ENCODE measurements around the gene MRPL49. TPM values are rescaled to one million over a fixed set of nuclear protein-coding genes. Genes with fewer than 3 reads are reported as not detected.

Gene MRPL49
- total RNA-seq, 2 experiments from 2014 or later: 53.0 to 53.3 TPM

DNA sequence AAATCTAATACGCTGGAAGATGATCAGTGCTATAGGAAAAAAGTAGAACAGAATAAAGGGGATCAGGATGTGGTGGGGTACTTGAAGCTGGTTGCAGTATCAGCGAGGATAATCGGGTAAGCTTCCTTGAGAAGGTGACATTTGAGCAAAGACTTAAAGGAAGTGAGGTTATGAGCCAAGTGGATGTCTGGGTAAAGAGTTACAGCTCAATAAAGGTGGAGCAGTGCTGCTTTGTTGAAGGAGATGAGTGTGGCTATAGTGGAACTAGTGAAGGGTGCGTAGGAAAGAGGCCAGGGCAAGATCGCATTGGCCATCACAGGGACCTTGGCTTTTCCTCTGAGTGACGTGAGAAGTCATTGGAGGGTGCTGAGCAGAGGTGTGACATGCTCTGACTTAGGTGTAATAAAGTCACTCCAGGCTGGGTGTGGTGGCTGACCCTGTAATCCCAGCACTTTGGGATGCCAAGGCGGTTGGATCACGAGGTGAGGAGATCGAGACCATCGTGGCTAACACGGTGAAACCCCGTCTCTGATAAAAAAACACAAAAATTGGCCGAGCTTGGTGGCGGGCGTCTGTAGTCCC is 14.5 kb downstream of the MRPL49 start:
- no peak for ATAC-seq (ENCODE audit: poor library complexity)
- Histone ChIP-seq H3K4me1 (ENCODE audit: insufficient read depth, low read length) (peaks cover 44% of the 10 kb centered on the region), H3K36me3 (ENCODE audit: insufficient read depth, low read length) (peaks cover 16% of the 10 kb centered on the region), H3K27me3 (ENCODE audit: control insufficient read depth in 1 of 2, insufficient read depth in 2 of 2, low read length in 2 of 2) (no peaks in the 10 kb centered on the region), H3K4me3 (ENCODE audit: low read length) (no peak overlapping the region), H3K27ac (ENCODE audit: low read depth in 1 of 2, low read length in 2 of 2) (peak overlapping the region in 1 of 2 donors; percentile 99), H3K9me3 (ENCODE audit: control insufficient read depth in 1 of 2, insufficient read depth in 1 of 2, low read length in 2 of 2) (no peaks in the 10 kb centered on the region)
- TF ChIP-seq, protein P1, sequence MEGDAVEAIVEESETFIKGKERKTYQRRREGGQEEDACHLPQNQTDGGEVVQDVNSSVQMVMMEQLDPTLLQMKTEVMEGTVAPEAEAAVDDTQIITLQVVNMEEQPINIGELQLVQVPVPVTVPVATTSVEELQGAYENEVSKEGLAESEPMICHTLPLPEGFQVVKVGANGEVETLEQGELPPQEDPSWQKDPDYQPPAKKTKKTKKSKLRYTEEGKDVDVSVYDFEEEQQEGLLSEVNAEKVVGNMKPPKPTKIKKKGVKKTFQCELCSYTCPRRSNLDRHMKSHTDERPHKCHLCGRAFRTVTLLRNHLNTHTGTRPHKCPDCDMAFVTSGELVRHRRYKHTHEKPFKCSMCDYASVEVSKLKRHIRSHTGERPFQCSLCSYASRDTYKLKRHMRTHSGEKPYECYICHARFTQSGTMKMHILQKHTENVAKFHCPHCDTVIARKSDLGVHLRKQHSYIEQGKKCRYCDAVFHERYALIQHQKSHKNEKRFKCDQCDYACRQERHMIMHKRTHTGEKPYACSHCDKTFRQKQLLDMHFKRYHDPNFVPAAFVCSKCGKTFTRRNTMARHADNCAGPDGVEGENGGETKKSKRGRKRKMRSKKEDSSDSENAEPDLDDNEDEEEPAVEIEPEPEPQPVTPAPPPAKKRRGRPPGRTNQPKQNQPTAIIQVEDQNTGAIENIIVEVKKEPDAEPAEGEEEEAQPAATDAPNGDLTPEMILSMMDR (IDR thresholded peaks at IDR 0.05): no peak
- intact Hi-C loops (cut with DNase I, micrococcal nuclease): loop anchor here in 1 of 2 experiments (5.0 kb wide), 1 partner anchor 46 kb away; the partner anchor contains the start of gene CAPN1
- Mint-ChIP-seq H3K9me3 (no peaks in the 10 kb centered on the region), H3K27ac (peak overlapping the region; percentile 100), H3K4me3 (peak overlapping the region; percentile 80), H3K27me3 (no peaks in the 10 kb centered on the region), H3K36me3 (ENCODE audit: low read depth) (peaks cover 36% of the 10 kb centered on the region), H3K4me1 (ENCODE audit: low read depth) (peaks cover 41% of the 10 kb centered on the region)
- POLR2A ChIA-PET: interaction anchor here (0.7 to 4.4 kb wide), 10 partner anchors 8 to 362 kb away, joined by 3 to 136 read pairs (median 6); partner anchors contain the start of genes EHD1, FAU, MALAT1 and MRPL49
- DNase-seq: no peak
- CTCF ChIA-PET: interaction anchor here (0.6 to 2.3 kb wide), 4 partner anchors 15 to 26 kb away, joined by 3 to 11 read pairs (median 4); partner anchors contain the start of genes FAU, MRPL49 and ZNHIT2

DNA sequence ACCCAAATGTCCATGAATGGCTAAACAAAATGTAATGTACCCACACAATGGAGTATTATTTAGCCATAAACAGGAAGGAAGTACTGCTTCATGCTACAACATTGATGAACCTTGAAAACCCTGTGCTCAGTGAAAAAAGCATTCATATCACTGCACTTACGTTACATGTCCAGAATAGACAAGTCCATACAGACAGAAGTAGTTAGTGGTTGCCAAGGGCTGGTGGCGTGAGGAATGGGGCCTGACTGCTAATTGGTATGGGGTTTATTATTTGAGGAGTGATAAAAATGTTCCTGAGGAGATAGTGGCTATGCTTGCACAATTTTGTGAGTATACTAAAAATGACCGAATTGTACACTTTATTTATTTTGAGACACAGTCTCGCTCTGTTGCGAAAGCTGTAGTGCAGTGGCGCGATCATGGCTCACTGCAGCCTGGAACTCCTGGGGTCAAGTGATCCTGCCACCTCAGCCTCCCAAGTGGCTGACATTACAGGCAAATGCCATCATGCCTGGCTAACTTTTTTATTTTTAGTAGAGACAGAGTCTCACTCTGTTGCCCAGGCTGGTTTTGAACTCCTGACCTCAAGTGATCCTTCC is 19.9 kb downstream of the MRPL49 start:
- Histone ChIP-seq H3K36me3 (ENCODE audit: insufficient read depth, low read length) (no peaks in the 10 kb centered on the region), H3K9me3 (ENCODE audit: control insufficient read depth in 1 of 2, insufficient read depth in 1 of 2, low read length in 2 of 2) (no peaks in the 10 kb centered on the region), H3K4me3 (ENCODE audit: low read length) (no peak overlapping the region), H3K27ac (ENCODE audit: low read depth in 1 of 2, low read length in 2 of 2) (no peak overlapping the region), H3K27me3 (ENCODE audit: control insufficient read depth in 1 of 2, insufficient read depth in 2 of 2, low read length in 2 of 2) (no peaks in the 10 kb centered on the region), H3K4me1 (ENCODE audit: insufficient read depth, low read length) (no peaks in the 10 kb centered on the region)
- intact Hi-C loops (cut with DNase I, micrococcal nuclease): no loop called here
- Mint-ChIP-seq H3K4me1 (ENCODE audit: low read depth) (no peaks in the 10 kb centered on the region), H3K36me3 (ENCODE audit: low read depth) (no peaks in the 10 kb centered on the region), H3K27ac (no peak overlapping the region), H3K9me3 (no peaks in the 10 kb centered on the region), H3K4me3 (no peak overlapping the region), H3K27me3 (no peaks in the 10 kb centered on the region)
- ChIA-PET CTCF (interaction anchor here (1.2 kb wide), 1 partner anchor 32 kb away, joined by 4 read pairs; no protein-coding TSS in a partner anchor), POLR2A (no interaction called here)
- DNase-seq (no peak), ATAC-seq (ENCODE audit: poor library complexity) (no peak)
- TF ChIP-seq, protein P1 (IDR thresholded peaks at IDR 0.05): no peak

DNA sequence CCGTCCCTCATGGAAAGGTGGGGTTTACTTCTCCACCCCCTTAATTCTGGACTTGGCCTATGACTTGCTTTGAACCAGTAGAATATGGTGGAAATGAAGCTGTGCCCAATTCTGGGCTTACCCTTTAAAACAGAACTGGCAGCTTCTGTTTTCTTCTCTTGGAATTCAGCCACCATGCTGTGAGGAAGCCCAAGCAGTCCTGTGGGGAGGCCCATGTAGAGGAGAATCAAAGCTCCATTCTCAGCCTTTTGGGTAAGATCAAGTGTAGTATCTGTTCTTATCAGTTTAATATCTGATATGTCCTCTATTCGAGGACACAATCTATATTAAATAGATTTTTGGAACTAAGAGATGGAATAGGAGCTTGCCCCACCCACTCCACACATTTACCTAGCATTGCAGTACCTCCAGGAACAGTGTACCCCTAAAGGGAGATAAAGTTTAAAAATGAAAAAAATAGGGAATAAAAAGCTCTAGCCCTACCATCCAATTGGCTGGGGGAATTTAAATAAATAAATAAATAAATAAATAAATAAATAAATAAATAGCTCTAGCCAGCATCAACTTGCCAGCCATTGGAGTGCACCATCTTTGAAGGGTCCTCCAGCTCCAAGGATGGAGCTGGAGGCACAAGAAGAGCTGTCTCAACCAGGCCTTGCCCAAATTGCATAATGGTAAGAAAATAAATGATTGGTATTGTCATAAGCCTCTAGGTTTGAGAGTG is 25.4 kb downstream of the MRPL49 start:
- H3K27me3 Mint-ChIP-seq: no peaks in the 10 kb centered on the region
- H3K4me1 Mint-ChIP-seq (ENCODE audit: low read depth): no peaks in the 10 kb centered on the region
- TF ChIP-seq, protein P1 (IDR thresholded peaks at IDR 0.05): no peak
- no peaks in the 10 kb centered on the region for H3K9me3 ChIP-seq (ENCODE audit: control insufficient read depth in 1 of 2, insufficient read depth in 1 of 2, low read length in 2 of 2)
- H3K4me3 ChIP-seq (ENCODE audit: low read length): no peak overlapping the region
- no peaks in the 10 kb centered on the region for H3K4me1 ChIP-seq (ENCODE audit: insufficient read depth, low read length)
- ATAC-seq (ENCODE audit: poor library complexity) (no peak), DNase-seq (no peak)
- no peak overlapping the region for H3K27ac Mint-ChIP-seq
- ChIA-PET CTCF (no interaction called here), POLR2A (interaction anchor here (0.5 to 2.0 kb wide), 2 partner anchors 13 to 1295 kb away, joined by 3 to 9 read pairs; partner anchors contain the start of gene SYVN1)
- H3K27me3 ChIP-seq (ENCODE audit: control insufficient read depth in 1 of 2, insufficient read depth in 2 of 2, low read length in 2 of 2): no peaks in the 10 kb centered on the region
- no peak overlapping the region for H3K4me3 Mint-ChIP-seq
- H3K27ac ChIP-seq (ENCODE audit: low read depth in 1 of 2, low read length in 2 of 2): no peak overlapping the region
- H3K9me3 Mint-ChIP-seq: no peaks in the 10 kb centered on the region
- no peaks in the 10 kb centered on the region for H3K36me3 ChIP-seq (ENCODE audit: insufficient read depth, low read length)
- H3K36me3 Mint-ChIP-seq (ENCODE audit: low read depth): no peaks in the 10 kb centered on the region
- intact Hi-C loops (cut with DNase I, micrococcal nuclease): no loop called here
